ENCODE results near the gene TREH. TPM values are rescaled to one million over a fixed set of nuclear protein-coding genes. Genes with fewer than 3 reads are reported as not detected.

The TREH gene
- total and polyA plus RNA-seq, 12 donors: 0.11 to 4.8 (median 0.83) TPM; not detected in 9

GRCh38 chr11:118660681-118661424, 18.6 kb downstream of the TREH start:
- Histone ChIP-seq H3K4me3 (no peak overlapping the region), H3K36me3 (peaks cover 0 to 31% (median 21%) of the 10 kb centered on the region in 9 donors), H3K27ac (no peak overlapping the region), H3K9me3 (no peaks in the 10 kb centered on the region), H3K4me1 (peaks cover 0 to 30% (median 15%) of the 10 kb centered on the region in 9 donors), H3K27me3 (no peaks in the 10 kb centered on the region)
- intact Hi-C loops (cut with DNase I): loop anchor here in 1 of 10 donors (10.0 kb wide), 1 partner anchor 294 kb away; the partner anchor contains the start of gene UPK2
- WGBS, 2 donors: 83 to 86% methylated on average over 7 of the region's 7 CpGs
- no peak for TF ChIP-seq CTCF (IDR thresholded peaks at IDR 0.05)
- no peak for DNase-seq
- ATAC-seq: no peak

- Histone ChIP-seq H3K4me3 (peak overlapping the region in 2 of 10 donors; percentile 0 to 1), H3K27me3 (no peaks in the 10 kb centered on the region), H3K27ac (peak overlapping the region in 6 of 10 donors; percentile 24 to 81 (median 46)), H3K36me3 (peaks cover 0 to 38% (median 29%) of the 10 kb centered on the region in 9 donors), H3K4me1 (peaks cover 0 to 30% (median 15%) of the 10 kb centered on the region in 9 donors), H3K9me3 (no peaks in the 10 kb centered on the region)
- intact Hi-C loops (cut with DNase I): loop anchor here in 9 of 10 donors (1.0 to 10.0 kb wide), 10 partner anchors 43 to 295 kb away; partner anchors contain the start of genes PHLDB1 (in 3 of the 9) and UPK2 (in 1 of the 9)
- no peak for DNase-seq
- peak in 2 of 8 donors; percentile 0 to 1 for ATAC-seq
- TF ChIP-seq CTCF (IDR thresholded peaks at IDR 0.05): no peak
- 63 to 72% methylated on average over 14 of the region's 14 CpGs for WGBS, 2 donors
Observed at GRCh38 chr11:118659953-118660680, 19.3 kb downstream of the TREH start.

- intact Hi-C loops (cut with DNase I): loop anchor here in 9 of 10 donors (1.0 to 10.0 kb wide), 9 partner anchors 42 to 67 kb away; partner anchors contain the start of gene PHLDB1 (in 3 of the 9)
- TF ChIP-seq CTCF (IDR thresholded peaks at IDR 0.05): peak in 8 of 9 donors; percentile 91 to 99 (median 98)
- H3K27ac ChIP-seq: peak overlapping the region in 9 of 10 donors; percentile 24 to 81 (median 55)
- H3K4me1 ChIP-seq: peaks cover 0 to 30% (median 15%) of the 10 kb centered on the region in 9 donors
- no peaks in the 10 kb centered on the region for H3K9me3 ChIP-seq
- DNase-seq (peak; percentile 93 to 94), ATAC-seq (peak; percentile 76 to 89 (median 82))
- peak overlapping the region in 2 of 10 donors; percentile 0 to 1 for H3K4me3 ChIP-seq
- WGBS, 2 donors: 12 to 15% methylated on average over 26 of the region's 26 CpGs
- peaks cover 0 to 44% (median 34%) of the 10 kb centered on the region in 9 donors for H3K36me3 ChIP-seq
- H3K27me3 ChIP-seq: no peaks in the 10 kb centered on the region
Observed at GRCh38 chr11:118659314-118659952, 20.0 kb downstream of the TREH start.
